ENCODE results near the gene LIME1.

LIME1 gene

DNA sequence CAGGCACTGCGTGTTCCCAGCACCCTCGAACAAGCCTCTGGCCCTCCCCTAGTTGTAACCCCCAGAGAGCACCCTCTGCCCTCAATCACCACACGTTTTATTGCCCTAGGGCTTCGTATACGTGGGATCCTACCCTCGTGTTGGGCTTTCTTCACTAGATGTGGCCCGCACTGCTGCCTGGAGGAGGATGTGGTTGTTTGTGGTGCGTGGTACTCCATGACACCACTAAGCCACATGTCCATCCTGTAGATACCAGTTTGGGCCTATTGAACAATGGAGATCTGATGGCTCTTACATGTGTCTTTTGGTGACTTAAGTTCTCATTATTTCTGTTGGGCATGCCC, 20.2 kb downstream of the LIME1 start:
- Mint-ChIP-seq H3K9me3 (no peaks in the 10 kb centered on the region), H3K27me3 (no peaks in the 10 kb centered on the region), H3K36me3 (ENCODE audit: low read depth) (no peaks in the 10 kb centered on the region), H3K27ac (no peak overlapping the region), H3K4me3 (no peak overlapping the region), H3K4me1 (ENCODE audit: low read depth) (peaks cover 11% of the 10 kb centered on the region)
- DNase-seq, result no peak

- H3K4me3 Mint-ChIP-seq, result no peak overlapping the region
- no peaks in the 10 kb centered on the region for H3K9me3 Mint-ChIP-seq
- no peak overlapping the region for H3K27ac Mint-ChIP-seq
- H3K36me3 Mint-ChIP-seq (ENCODE audit: low read depth), result no peaks in the 10 kb centered on the region
- DNase-seq, result no peak
- peaks cover 5% of the 10 kb centered on the region for H3K4me1 Mint-ChIP-seq (ENCODE audit: low read depth)
- H3K27me3 Mint-ChIP-seq, result no peaks in the 10 kb centered on the region
These were observed 21.7 kb downstream of the LIME1 start for GRCh38 chr20:63758152-63758551.

- no peak for DNase-seq
- Mint-ChIP-seq H3K4me3 (no peak overlapping the region), H3K27ac (no peak overlapping the region), H3K36me3 (ENCODE audit: low read depth) (no peaks in the 10 kb centered on the region), H3K27me3 (no peaks in the 10 kb centered on the region), H3K4me1 (ENCODE audit: low read depth) (peaks cover 5% of the 10 kb centered on the region), H3K9me3 (no peaks in the 10 kb centered on the region)
These were observed 23.0 kb downstream of the LIME1 start for GRCh38 chr20:63759377-63759901.

DNA sequence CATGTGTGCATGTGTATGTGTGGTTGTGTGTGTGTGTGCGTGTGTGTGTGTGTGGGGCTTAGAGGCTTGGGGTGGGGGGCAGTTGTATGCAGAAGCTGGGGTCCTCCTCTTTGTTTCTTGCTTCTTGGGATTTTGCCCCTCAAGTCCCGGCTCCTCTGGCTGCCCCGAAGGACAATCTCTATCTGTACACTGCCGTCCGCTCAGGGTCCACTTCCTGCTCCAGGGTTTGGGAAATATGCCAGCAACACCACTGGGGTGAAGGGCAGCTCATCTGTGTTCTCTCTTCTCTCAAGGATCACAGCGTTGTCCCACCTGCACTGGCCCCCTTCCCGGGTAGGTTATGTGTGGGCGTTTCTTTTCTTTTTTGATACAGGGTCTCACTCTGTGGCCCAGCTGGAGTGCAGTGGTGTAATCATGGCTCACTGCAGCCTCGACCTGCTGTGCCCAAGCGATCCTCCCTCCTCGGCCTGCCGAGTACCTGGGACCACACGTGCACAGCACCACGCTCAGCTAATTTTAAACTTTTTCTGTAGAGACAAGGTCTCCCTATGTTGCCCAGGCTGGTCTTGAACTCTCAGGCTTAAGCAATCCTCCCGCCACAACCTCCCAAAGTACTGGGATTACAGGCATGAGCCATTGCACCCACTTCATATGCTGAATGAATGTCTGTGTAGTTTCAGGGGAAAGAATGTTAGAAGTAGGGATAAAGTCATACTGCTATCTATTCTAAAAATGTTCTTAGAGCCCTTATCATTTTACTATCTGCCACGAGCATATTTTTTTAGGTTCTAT, 28.8 kb downstream of the LIME1 start:
- Mint-ChIP-seq H3K36me3 (ENCODE audit: low read depth) (no peaks in the 10 kb centered on the region), H3K4me3 (no peak overlapping the region), H3K4me1 (ENCODE audit: low read depth) (no peaks in the 10 kb centered on the region), H3K27ac (no peak overlapping the region), H3K27me3 (no peaks in the 10 kb centered on the region), H3K9me3 (no peaks in the 10 kb centered on the region)
- no peak for DNase-seq

- H3K4me1 Mint-ChIP-seq (ENCODE audit: low read depth), result no peaks in the 10 kb centered on the region
- DNase-seq, result no peak
- H3K36me3 Mint-ChIP-seq (ENCODE audit: low read depth), result no peaks in the 10 kb centered on the region
- H3K4me3 Mint-ChIP-seq, result no peak overlapping the region
- no peaks in the 10 kb centered on the region for H3K27me3 Mint-ChIP-seq
- H3K9me3 Mint-ChIP-seq, result no peaks in the 10 kb centered on the region
- no peak overlapping the region for H3K27ac Mint-ChIP-seq
These were observed 29.4 kb downstream of the LIME1 start for GRCh38 chr20:63765902-63766301.

- H3K9me3 Mint-ChIP-seq, result no peaks in the 10 kb centered on the region
- no peaks in the 10 kb centered on the region for H3K36me3 Mint-ChIP-seq (ENCODE audit: low read depth)
- DNase-seq, result no peak
- H3K4me1 Mint-ChIP-seq (ENCODE audit: low read depth), result no peaks in the 10 kb centered on the region
- no peak overlapping the region for H3K27ac Mint-ChIP-seq
- H3K4me3 Mint-ChIP-seq, result no peak overlapping the region
- H3K27me3 Mint-ChIP-seq, result no peaks in the 10 kb centered on the region
These were observed 30.4 kb downstream of the LIME1 start for GRCh38 chr20:63766695-63767426.

GRCh38 chr20:63767456-63767855, 31.0 kb downstream of the LIME1 start:
- DNase-seq, result no peak
- H3K4me3 Mint-ChIP-seq, result no peak overlapping the region
- no peaks in the 10 kb centered on the region for H3K4me1 Mint-ChIP-seq (ENCODE audit: low read depth)
- H3K27ac Mint-ChIP-seq, result no peak overlapping the region
- H3K36me3 Mint-ChIP-seq (ENCODE audit: low read depth), result no peaks in the 10 kb centered on the region
- H3K27me3 Mint-ChIP-seq, result no peaks in the 10 kb centered on the region
- H3K9me3 Mint-ChIP-seq, result no peaks in the 10 kb centered on the region

- no peaks in the 10 kb centered on the region for H3K27me3 Mint-ChIP-seq
- H3K9me3 Mint-ChIP-seq, result no peaks in the 10 kb centered on the region
- H3K27ac Mint-ChIP-seq, result no peak overlapping the region
- DNase-seq, result no peak
- no peaks in the 10 kb centered on the region for H3K36me3 Mint-ChIP-seq (ENCODE audit: low read depth)
- no peak overlapping the region for H3K4me3 Mint-ChIP-seq
- H3K4me1 Mint-ChIP-seq (ENCODE audit: low read depth), result no peaks in the 10 kb centered on the region
These were observed 31.4 kb downstream of the LIME1 start for GRCh38 chr20:63767886-63768285.

DNA sequence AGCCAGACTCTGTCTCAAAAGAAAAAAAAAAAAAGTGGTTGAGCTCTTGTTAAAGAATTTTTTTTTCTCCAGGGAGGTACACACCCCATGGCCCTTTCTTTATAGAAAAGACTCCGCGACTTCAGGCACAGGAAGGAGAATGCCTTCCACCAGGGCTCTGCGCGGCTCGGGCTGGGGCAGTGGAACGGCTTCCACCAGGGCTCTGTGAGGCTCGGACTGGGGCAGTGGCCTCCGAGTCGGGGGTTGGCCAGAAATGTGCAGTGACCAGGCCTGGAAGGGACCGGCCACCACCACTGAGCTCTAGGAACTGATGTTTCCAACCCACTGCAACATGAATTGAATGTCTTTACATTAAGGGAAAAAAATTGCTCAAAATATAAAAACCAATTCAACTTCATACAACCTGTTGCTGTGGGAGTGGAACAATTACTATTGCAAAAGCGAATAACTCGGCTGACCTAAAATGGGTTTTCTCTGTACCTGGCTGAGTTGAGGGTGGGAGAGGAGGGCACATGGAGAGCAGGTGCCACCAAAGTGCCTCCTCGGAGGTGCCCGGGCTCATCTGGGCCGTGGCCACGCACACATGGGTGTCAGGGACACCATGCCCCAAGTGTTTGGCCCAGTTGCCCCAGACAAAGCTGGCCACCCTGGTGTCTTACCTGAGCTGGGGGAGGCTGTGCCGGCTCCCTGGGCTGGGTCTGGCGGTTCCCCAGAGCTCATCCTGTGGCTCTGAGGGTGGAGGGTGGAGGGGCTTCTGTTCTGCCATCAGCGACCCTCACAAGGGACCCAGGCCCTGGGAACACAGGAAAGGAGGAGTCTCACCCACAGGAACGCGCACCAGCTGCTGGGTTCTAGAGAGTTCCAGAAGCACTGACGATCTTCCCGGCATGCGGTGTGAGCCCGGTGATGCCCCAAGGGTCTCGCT, 32.4 kb downstream of the LIME1 start:
- Mint-ChIP-seq H3K4me1 (ENCODE audit: low read depth) (no peaks in the 10 kb centered on the region), H3K27ac (no peak overlapping the region), H3K27me3 (no peaks in the 10 kb centered on the region), H3K36me3 (ENCODE audit: low read depth) (no peaks in the 10 kb centered on the region), H3K4me3 (no peak overlapping the region), H3K9me3 (no peaks in the 10 kb centered on the region)
- no peak for DNase-seq

GRCh38 chr20:63769891-63770474, 33.5 kb downstream of the LIME1 start:
- no peak overlapping the region for H3K27ac Mint-ChIP-seq
- no peaks in the 10 kb centered on the region for H3K27me3 Mint-ChIP-seq
- no peaks in the 10 kb centered on the region for H3K9me3 Mint-ChIP-seq
- peaks cover 1% of the 10 kb centered on the region for H3K4me1 Mint-ChIP-seq (ENCODE audit: low read depth)
- no peak for DNase-seq
- H3K36me3 Mint-ChIP-seq (ENCODE audit: low read depth), result no peaks in the 10 kb centered on the region
- no peak overlapping the region for H3K4me3 Mint-ChIP-seq

DNA sequence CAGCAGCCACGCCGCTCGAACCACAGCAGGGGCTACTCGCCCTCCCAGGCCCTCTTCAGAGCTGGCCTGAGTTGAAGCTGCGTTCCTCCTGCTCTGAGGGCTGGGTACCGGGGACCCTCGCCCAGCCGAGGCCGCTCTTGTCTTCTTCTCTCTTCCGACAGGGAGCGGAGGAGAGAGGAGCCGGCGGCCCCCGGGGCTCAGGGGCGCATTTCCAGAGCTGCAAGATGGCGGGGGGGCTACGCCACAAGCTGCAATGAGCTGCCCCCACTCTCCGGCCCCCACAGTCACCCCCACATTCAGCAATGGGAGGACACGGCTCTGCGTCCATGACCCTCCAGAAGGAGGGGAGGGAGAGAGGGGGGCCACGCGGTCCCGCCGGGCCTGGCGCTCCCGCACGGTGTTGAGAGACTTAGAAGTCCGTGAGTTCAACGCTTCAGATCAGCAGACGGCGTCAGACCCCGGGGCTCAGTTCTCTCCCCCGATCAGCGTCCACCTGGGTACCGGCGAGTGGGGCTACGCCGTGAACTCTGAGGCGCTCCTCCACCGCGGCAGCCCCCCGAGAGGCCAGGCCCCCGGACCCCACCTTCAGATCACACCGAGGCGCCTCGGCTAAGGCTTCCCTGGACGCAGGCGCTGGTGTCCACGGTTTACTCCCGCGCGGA, 34.7 kb downstream of the LIME1 start:
- no peaks in the 10 kb centered on the region for H3K9me3 Mint-ChIP-seq
- H3K27ac Mint-ChIP-seq, result no peak overlapping the region
- H3K36me3 Mint-ChIP-seq (ENCODE audit: low read depth), result no peaks in the 10 kb centered on the region
- no peaks in the 10 kb centered on the region for H3K27me3 Mint-ChIP-seq
- H3K4me1 Mint-ChIP-seq (ENCODE audit: low read depth), result peaks cover 1% of the 10 kb centered on the region
- no peak for DNase-seq
- H3K4me3 Mint-ChIP-seq, result no peak overlapping the region

GRCh38 chr20:63772781-63773518, 36.5 kb downstream of the LIME1 start:
- no peak overlapping the region for H3K4me3 Mint-ChIP-seq
- no peaks in the 10 kb centered on the region for H3K27me3 Mint-ChIP-seq
- no peak for DNase-seq
- no peak overlapping the region for H3K27ac Mint-ChIP-seq
- H3K9me3 Mint-ChIP-seq, result no peaks in the 10 kb centered on the region
- peaks cover 1% of the 10 kb centered on the region for H3K4me1 Mint-ChIP-seq (ENCODE audit: low read depth)
- H3K36me3 Mint-ChIP-seq (ENCODE audit: low read depth), result no peaks in the 10 kb centered on the region

DNA sequence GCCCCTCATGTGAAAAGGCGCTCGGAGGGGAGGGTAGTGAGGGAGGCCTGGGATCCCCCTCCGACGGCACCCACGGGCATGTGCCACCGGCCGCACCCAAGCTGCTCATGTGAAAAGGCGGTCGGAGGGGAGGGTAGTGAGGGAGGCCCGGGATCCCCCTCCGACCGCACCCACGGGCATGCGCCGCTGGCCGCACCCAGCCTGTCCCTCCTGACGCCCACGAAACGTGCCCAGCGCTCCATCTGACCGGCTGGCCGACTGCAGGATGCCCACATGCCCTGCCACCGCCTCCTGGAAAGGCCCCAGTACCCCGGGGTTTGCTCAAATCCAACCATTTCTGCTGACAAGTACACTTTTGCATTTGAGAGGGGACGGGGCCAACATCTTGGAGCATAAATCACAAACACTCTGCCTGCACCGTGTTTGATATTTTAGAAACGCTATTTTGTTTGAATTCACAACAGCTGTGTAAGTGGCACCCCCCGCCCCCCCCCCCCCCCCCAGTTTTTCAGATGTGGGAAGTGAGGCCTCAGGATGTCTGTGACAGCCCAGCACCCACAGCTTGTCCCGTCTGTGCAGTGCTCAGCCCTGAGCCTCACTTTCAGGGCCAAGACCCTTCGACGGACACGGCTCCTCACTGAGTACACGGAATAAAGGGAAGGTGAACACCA, 37.2 kb downstream of the LIME1 start:
- Mint-ChIP-seq H3K36me3 (ENCODE audit: low read depth) (no peaks in the 10 kb centered on the region), H3K27ac (no peak overlapping the region), H3K27me3 (no peaks in the 10 kb centered on the region), H3K4me1 (ENCODE audit: low read depth) (peaks cover 1% of the 10 kb centered on the region), H3K4me3 (no peak overlapping the region), H3K9me3 (no peaks in the 10 kb centered on the region)
- no peak for DNase-seq
